ENCODE data around the gene EDC4. TPM values are rescaled to one million over a fixed set of nuclear protein-coding genes. Genes with fewer than 3 reads are reported as not detected.
"Not testable (repeated sequence)": the region's sequence is repeated elsewhere in the genome, so short reads cannot be mapped to it uniquely, and the experiment has no call there.

Gene EDC4
- total RNA-seq, 4 donors from 2014 or later: 38.6 to 86.5 (median 56.7) TPM

- 14 to 25% methylated on average over 3 of the region's 3 CpGs for WGBS, 2 donors
- peak; percentile 91 to 96 for DNase-seq (ENCODE audit: low spot score in 2 of 2)
- TF ChIP-seq, protein P1, sequence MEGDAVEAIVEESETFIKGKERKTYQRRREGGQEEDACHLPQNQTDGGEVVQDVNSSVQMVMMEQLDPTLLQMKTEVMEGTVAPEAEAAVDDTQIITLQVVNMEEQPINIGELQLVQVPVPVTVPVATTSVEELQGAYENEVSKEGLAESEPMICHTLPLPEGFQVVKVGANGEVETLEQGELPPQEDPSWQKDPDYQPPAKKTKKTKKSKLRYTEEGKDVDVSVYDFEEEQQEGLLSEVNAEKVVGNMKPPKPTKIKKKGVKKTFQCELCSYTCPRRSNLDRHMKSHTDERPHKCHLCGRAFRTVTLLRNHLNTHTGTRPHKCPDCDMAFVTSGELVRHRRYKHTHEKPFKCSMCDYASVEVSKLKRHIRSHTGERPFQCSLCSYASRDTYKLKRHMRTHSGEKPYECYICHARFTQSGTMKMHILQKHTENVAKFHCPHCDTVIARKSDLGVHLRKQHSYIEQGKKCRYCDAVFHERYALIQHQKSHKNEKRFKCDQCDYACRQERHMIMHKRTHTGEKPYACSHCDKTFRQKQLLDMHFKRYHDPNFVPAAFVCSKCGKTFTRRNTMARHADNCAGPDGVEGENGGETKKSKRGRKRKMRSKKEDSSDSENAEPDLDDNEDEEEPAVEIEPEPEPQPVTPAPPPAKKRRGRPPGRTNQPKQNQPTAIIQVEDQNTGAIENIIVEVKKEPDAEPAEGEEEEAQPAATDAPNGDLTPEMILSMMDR (IDR thresholded peaks at IDR 0.05): peak in 1 of 3 donors; percentile 9
- no peak for TF ChIP-seq POLR2A (IDR thresholded peaks at IDR 0.05)
- intact Hi-C loops (cut with DNase I; ENCODE audit: low total_unique reads): no loop called here
- no peak overlapping the region for H3K4me3 ChIP-seq (ENCODE audit: low read depth, poor library complexity, severe bottlenecking)
Observed at GRCh38 chr16:67857547-67858233, 15.2 kb upstream of the EDC4 start.

GRCh38 chr16:67858500-67858899 is 14.4 kb upstream of the EDC4 start:
- 49 to 63% methylated on average over 4 of the region's 4 CpGs for WGBS, 2 donors
- DNase-seq (ENCODE audit: low spot score in 2 of 2): no peak
- TF ChIP-seq, protein P1 (IDR thresholded peaks at IDR 0.05): no peak
- TF ChIP-seq POLR2A (IDR thresholded peaks at IDR 0.05): no peak
- intact Hi-C loops (cut with DNase I; ENCODE audit: low total_unique reads): no loop called here
- no peak overlapping the region for H3K4me3 ChIP-seq (ENCODE audit: low read depth, poor library complexity, severe bottlenecking)

DNA sequence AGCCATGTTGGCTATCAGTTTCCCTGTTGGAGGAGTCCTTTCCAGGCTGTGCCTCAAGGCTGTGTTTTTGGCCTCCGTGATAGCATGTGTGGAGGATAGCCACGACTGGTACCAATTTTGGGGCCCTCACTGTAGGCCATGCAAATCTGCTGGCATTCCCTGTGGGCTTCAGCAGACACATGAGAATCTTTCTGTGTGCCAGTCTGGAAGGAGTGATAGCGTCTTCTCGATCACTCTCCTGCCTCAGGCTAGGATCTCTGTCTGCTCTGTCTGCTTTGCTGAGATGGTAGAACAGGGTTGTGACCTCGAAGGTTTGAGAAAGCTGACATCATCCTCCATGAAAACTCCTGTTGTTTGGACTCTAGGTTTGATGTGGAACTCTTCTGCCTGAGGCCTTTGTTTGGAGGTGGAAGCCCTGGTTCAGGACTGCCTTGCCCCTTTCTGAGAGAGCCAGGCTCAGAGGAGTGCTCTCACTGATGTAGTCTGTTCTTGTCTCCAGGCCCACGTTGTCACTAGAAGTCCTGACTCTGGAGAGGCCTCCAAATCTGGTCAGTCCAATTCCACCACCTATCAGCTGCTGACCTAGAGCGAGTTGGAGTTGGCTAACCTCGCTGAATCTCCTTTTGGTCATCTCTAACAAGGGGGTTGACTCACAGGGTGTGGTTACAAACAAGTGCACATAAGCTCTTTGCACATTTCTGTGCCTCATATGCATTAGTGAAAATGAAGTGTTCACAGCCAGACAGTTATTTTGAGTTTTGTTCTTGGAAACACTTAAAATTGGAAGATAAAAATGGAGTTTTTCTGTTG is 12.1 kb upstream of the EDC4 start:
- intact Hi-C loops (cut with DNase I; ENCODE audit: low total_unique reads): no loop called here
- TF ChIP-seq POLR2A (IDR thresholded peaks at IDR 0.05): no peak
- TF ChIP-seq, protein P1 (IDR thresholded peaks at IDR 0.05): no peak
- no peak for DNase-seq (ENCODE audit: low spot score in 2 of 2)
- H3K4me3 ChIP-seq (ENCODE audit: low read depth, poor library complexity, severe bottlenecking): no peak overlapping the region
- 54% methylated on average over 8 of the region's 8 CpGs for WGBS, 2 donors

GRCh38 chr16:67861877-67862276 is 11.0 kb upstream of the EDC4 start:
- intact Hi-C loops (cut with DNase I; ENCODE audit: low total_unique reads): no loop called here
- WGBS, 2 donors: 80 to 88% methylated on average over 6 of the region's 6 CpGs
- no peak for DNase-seq (ENCODE audit: low spot score in 2 of 2)
- no peak overlapping the region for H3K4me3 ChIP-seq (ENCODE audit: low read depth, poor library complexity, severe bottlenecking)
- TF ChIP-seq POLR2A (IDR thresholded peaks at IDR 0.05): no peak
- TF ChIP-seq, protein P1 (IDR thresholded peaks at IDR 0.05): no peak

DNA sequence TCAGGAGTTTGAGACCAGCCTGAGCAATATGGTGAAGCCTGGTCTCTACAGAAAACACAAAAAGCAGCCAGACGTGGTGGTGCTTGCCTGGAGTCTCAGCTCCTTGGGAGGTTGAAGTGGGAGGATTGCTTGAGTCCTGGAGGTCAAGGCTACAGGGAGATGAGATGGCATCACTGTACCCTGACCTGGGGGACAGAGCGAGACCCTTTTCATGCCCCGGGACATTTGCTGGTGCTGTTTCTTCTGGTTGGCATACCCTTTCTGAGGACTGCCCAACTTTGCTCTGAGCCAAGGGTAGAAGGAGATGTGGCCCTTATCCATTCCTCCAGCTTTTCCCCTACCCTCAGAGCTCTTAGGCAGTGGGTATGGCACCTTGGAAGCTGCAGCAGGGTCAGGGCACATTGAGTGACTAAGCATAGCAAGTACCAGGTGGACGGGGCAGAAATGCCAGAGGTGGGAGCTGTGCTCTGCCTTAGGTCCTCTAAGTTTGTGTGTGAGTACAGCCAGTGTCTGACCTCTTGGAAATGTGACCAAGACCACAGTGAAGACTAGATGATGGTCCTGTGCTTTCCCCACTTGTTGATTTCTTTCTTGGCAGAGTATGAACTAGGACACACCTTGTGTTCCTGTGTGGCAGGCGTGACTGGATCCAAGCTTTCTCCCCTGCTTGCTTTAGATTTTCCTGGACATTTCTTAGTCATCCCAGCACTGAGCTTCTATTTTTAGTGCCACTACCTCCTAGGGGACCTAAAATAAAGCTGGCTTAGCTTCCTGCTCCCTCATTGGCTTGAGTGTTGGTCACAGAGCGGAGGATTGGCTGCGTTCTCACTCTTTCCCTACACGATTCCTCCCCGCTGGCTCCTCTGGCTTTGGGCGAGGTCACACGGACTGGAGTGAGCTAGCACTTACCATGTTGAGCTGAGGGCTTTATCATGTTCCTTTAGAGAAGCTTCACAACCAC is 9.9 kb upstream of the EDC4 start:
- DNase-seq (ENCODE audit: low spot score in 2 of 2): peak; percentile 58 to 90
- intact Hi-C loops (cut with DNase I; ENCODE audit: low total_unique reads): no loop called here
- TF ChIP-seq, protein P1 (IDR thresholded peaks at IDR 0.05): no peak
- TF ChIP-seq POLR2A (IDR thresholded peaks at IDR 0.05): no peak
- H3K4me3 ChIP-seq (ENCODE audit: low read depth, poor library complexity, severe bottlenecking): no peak overlapping the region
- 54 to 59% methylated on average over 10 of the region's 11 CpGs for WGBS, 2 donors

GRCh38 chr16:67864044-67864443 is 8.8 kb upstream of the EDC4 start:
- DNase-seq (ENCODE audit: low spot score in 2 of 2): not testable (repeated sequence)
- 92 to 93% methylated on average over 6 of the region's 6 CpGs for WGBS, 2 donors

More at GRCh38 chr16:67864044-67864443, 8.8 kb upstream of the EDC4 start:
- intact Hi-C loops (cut with DNase I; ENCODE audit: low total_unique reads); H3K4me3 ChIP-seq (ENCODE audit: low read depth, poor library complexity, severe bottlenecking): not testable (repeated sequence)
